SK-N-SH treated with all-trans-retinoic acid at 6 μM for 48 hours (cell line): ENCODE measurements around the gene CALCOCO1.

Experiments
- ATAC-seq: fragments of 200-7000 bp; cut with Tn5 transposase; 3 replicates; pipeline ENCODE4 v1.9.1; 2020; ENCODE audit warnings: mild to moderate bottlenecking, moderate library complexity
- BACH2 ChIP-seq: fragments of 250-450 bp; sonication (Bioruptor Pico); IDR thresholded peaks from 2 replicates; pipeline ENCODE4 v1.9.0; 2021; ENCODE audit warnings: mild to moderate bottlenecking, borderline replicate concordance
- CREB5 ChIP-seq: fragments of 250-450 bp; sonication (Bioruptor Pico); IDR thresholded peaks from 2 replicates; pipeline ENCODE4 v1.5.1; 2020; ENCODE audit warnings: low read depth, mild to moderate bottlenecking, moderate library complexity
- CSDC2 ChIP-seq: fragments of 250-450 bp; sonication (Bioruptor Pico); IDR thresholded peaks from 2 replicates; pipeline ENCODE4 v1.5.0; 2020; ENCODE audit warnings: mild to moderate bottlenecking, moderate library complexity
- CSRNP3 ChIP-seq: fragments of 250-450 bp; sonication (Bioruptor Pico); IDR thresholded peaks from 2 replicates; pipeline ENCODE4 v1.5.1; 2021; ENCODE audit warnings: mild to moderate bottlenecking, moderate library complexity
- ESRRG ChIP-seq: fragments of 250-450 bp; sonication (Bioruptor Pico); IDR thresholded peaks from 2 replicates; pipeline ENCODE4 v1.6.1; 2021; ENCODE audit warnings: mild to moderate bottlenecking
- GLIS3 ChIP-seq: fragments of 250-450 bp; sonication (Bioruptor Pico); IDR thresholded peaks from 2 replicates; pipeline ENCODE4 v1.5.0; 2020; ENCODE audit warnings: mild to moderate bottlenecking, moderate library complexity
- ISL1 ChIP-seq: fragments of 250-450 bp; sonication (Bioruptor Pico); IDR thresholded peaks from 2 replicates; pipeline ENCODE4 v2.1.2; 2022; ENCODE audit warnings: mild to moderate bottlenecking, moderate library complexity
- OSR1 ChIP-seq: fragments of 250-450 bp; sonication (Bioruptor Pico); IDR thresholded peaks from 2 replicates; pipeline ENCODE4 v1.8.0; 2022; ENCODE audit warnings: moderate library complexity, mild to moderate bottlenecking, inconsistent platforms
- PATZ1 ChIP-seq: fragments of 250-450 bp; sonication (Bioruptor Pico); IDR thresholded peaks from 2 replicates; pipeline ENCODE4 v1.8.0; 2020; ENCODE audit warnings: mild to moderate bottlenecking, moderate library complexity, borderline replicate concordance
- POU6F1 ChIP-seq: fragments of 250-450 bp; sonication (Bioruptor Pico); IDR thresholded peaks from 2 replicates; pipeline ENCODE4 v1.8.0; 2021; ENCODE audit warnings: low read depth, mild to moderate bottlenecking, moderate library complexity, borderline replicate concordance
- PPARA ChIP-seq: fragments of 250-450 bp; sonication (Bioruptor Pico); IDR thresholded peaks from 2 replicates; pipeline ENCODE4 v1.5.0; 2020; ENCODE audit warnings: mild to moderate bottlenecking, borderline replicate concordance
- RARB ChIP-seq: fragments of 250-450 bp; sonication (Bioruptor Pico); IDR thresholded peaks from 2 replicates; pipeline ENCODE4 v1.8.0; 2021; ENCODE audit warnings: mild to moderate bottlenecking, moderate library complexity
- TCF4 ChIP-seq: fragments of 250-450 bp; sonication (Bioruptor Pico); IDR thresholded peaks from 2 replicates; pipeline ENCODE4 v1.8.0; 2021; ENCODE audit warnings: mild to moderate bottlenecking, moderate library complexity, borderline replicate concordance
- TSHZ2 ChIP-seq: fragments of 250-450 bp; sonication (Bioruptor Pico); IDR thresholded peaks from 2 replicates; pipeline ENCODE4 v1.5.0; 2020; ENCODE audit warnings: mild to moderate bottlenecking, moderate library complexity
- ZC3H10 ChIP-seq: fragments of 250-450 bp; sonication (Bioruptor Pico); IDR thresholded peaks from 2 replicates; pipeline ENCODE4 v1.5.1; 2021; ENCODE audit warnings: mild to moderate bottlenecking, moderate library complexity
- ZFP3 ChIP-seq: fragments of 250-450 bp; sonication (Bioruptor Pico); IDR thresholded peaks from 2 replicates; pipeline ENCODE4 v1.5.0; 2020; ENCODE audit warnings: mild to moderate bottlenecking, moderate library complexity
- ZFP30 ChIP-seq: fragments of 450-650 bp; formaldehyde crosslinking; IDR thresholded peaks from 2 replicates; pipeline ENCODE4 v1.5.0; 2022; ENCODE audit warnings: mild to moderate bottlenecking, moderate library complexity
- ZNF70 ChIP-seq: fragments of 450-650 bp; formaldehyde crosslinking; IDR thresholded peaks from 2 replicates; pipeline ENCODE4 v1.5.0; 2020; ENCODE audit warnings: mild to moderate bottlenecking, moderate library complexity
- ZNF8 ChIP-seq: fragments of 450-650 bp; formaldehyde crosslinking; IDR thresholded peaks from 2 replicates; pipeline ENCODE4 v1.5.0; 2020; ENCODE audit warnings: mild to moderate bottlenecking, moderate library complexity

Gene CALCOCO1

GRCh38 chr12:53748072-53748840 is 21.0 kb upstream of the CALCOCO1 start:
- no peak for TF ChIP-seq PPARA
- TF ChIP-seq ZNF70 (CRISPR knock-in tag): no peak
- TF ChIP-seq BACH2: no peak
- TF ChIP-seq POU6F1: no peak
- TF ChIP-seq TCF4 (CRISPR knock-in tag): no peak
- no peak for TF ChIP-seq CREB5 (CRISPR knock-in tag)
- TF ChIP-seq ISL1 (CRISPR knock-in tag): no peak
- no peak for TF ChIP-seq ZFP3 (CRISPR knock-in tag)
- no peak for TF ChIP-seq OSR1 (CRISPR knock-in tag)
- no peak for TF ChIP-seq ZFP30 (CRISPR knock-in tag)
- TF ChIP-seq ESRRG (CRISPR knock-in tag): no peak
- no peak for ATAC-seq

- TF ChIP-seq TCF4 (CRISPR knock-in tag) (no peak), ESRRG (CRISPR knock-in tag) (no peak), BACH2 (no peak), ZC3H10 (CRISPR knock-in tag) (no peak), GLIS3 (no peak), CREB5 (CRISPR knock-in tag) (no peak)
- no peak; the same call in 1 of the 3 replicates for ATAC-seq
Observed at GRCh38 chr12:53747095-53747494, 19.8 kb upstream of the CALCOCO1 start.

GRCh38 chr12:53746592-53747092 is 19.4 kb upstream of the CALCOCO1 start:
- ATAC-seq: peak; percentile 95

More at GRCh38 chr12:53746592-53747092, 19.4 kb upstream of the CALCOCO1 start:
- TF ChIP-seq RARB (CRISPR knock-in tag): no peak
- TF ChIP-seq PATZ1 (CRISPR knock-in tag): no peak
- no peak for TF ChIP-seq CSDC2 (CRISPR knock-in tag)
- TF ChIP-seq ZNF8 (CRISPR knock-in tag): no peak
- TF ChIP-seq OSR1 (CRISPR knock-in tag): no peak
- TF ChIP-seq CSRNP3: no peak
- TF ChIP-seq ZC3H10 (CRISPR knock-in tag): no peak
- no peak for TF ChIP-seq TSHZ2 (CRISPR knock-in tag)
- no peak for TF ChIP-seq CREB5 (CRISPR knock-in tag)
- no peak for TF ChIP-seq ZFP3 (CRISPR knock-in tag)
